Endothelial cell (in vitro differentiated cells): ENCODE data around the gene REXO5. TPM values are rescaled to one million over a fixed set of nuclear protein-coding genes. Genes with fewer than 3 reads are reported as not detected.

Source experiments
- DNase-seq: peaks from one replicate; pipeline ENCODE4 v3.0.0; 2021; ENCODE audit warnings: low spot score
- H3K27ac Mint-ChIP-seq: one replicate; pipeline ENCODE4 v1.8.0; 2021; ENCODE audit warnings: mixed read lengths, inconsistent platforms; ENCODE audit not compliant: unreplicated experiment
- H3K27me3 Mint-ChIP-seq: one replicate; pipeline ENCODE4 v1.8.0; 2021; ENCODE audit warnings: mild to moderate bottlenecking, moderate library complexity, mixed read lengths, inconsistent platforms; ENCODE audit not compliant: unreplicated experiment
- H3K36me3 Mint-ChIP-seq: one replicate; pipeline ENCODE4 v1.8.0; 2021; ENCODE audit warnings: mild to moderate bottlenecking, low read depth, mixed read lengths, inconsistent platforms; ENCODE audit not compliant: unreplicated experiment
- H3K4me1 Mint-ChIP-seq: one replicate; pipeline ENCODE4 v1.8.0; 2021; ENCODE audit warnings: mild to moderate bottlenecking, mixed read lengths, inconsistent platforms; ENCODE audit not compliant: unreplicated experiment
- H3K4me3 Mint-ChIP-seq: one replicate; pipeline ENCODE4 v1.8.0; 2021; ENCODE audit warnings: mild to moderate bottlenecking, mixed read lengths, inconsistent platforms; ENCODE audit not compliant: unreplicated experiment
- H3K9me3 Mint-ChIP-seq: one replicate; pipeline ENCODE4 v1.8.0; 2021; ENCODE audit warnings: mixed read lengths, inconsistent platforms; ENCODE audit not compliant: unreplicated experiment
- CTCF ChIP-seq: fragments of 200-600 bp; sonication (generic); IDR thresholded peaks from one replicate; pipeline ENCODE4 v1.5.0; 2021; ENCODE audit warnings: antibody characterized with exemption; ENCODE audit not compliant: unreplicated experiment
- total RNA-seq: library from RNA; stranded (reverse); fragmentation: NEBNext Ultra II Directional; extraction: Animal tissue kit (Norgen Biotek cat#: 25700); gene quantifications from one replicate; pipeline ENCODE4 v1.2.1, GENCODE V29; 2021; ENCODE audit not compliant: unreplicated experiment

Gene REXO5
- total RNA-seq, 1 donor from 2014 or later, result 2.4 TPM

- no peaks in the 10 kb centered on the region for H3K27me3 Mint-ChIP-seq
- DNase-seq, result no peak
- H3K4me1 Mint-ChIP-seq, result no peaks in the 10 kb centered on the region
- TF ChIP-seq CTCF, result no peak
- peaks cover 4% of the 10 kb centered on the region for H3K36me3 Mint-ChIP-seq
- H3K27ac Mint-ChIP-seq, result no peak overlapping the region
- no peak overlapping the region for H3K4me3 Mint-ChIP-seq
- H3K9me3 Mint-ChIP-seq, result no peaks in the 10 kb centered on the region
These were observed 12.7 kb downstream of the REXO5 start for GRCh38 chr16:20818929-20819585.

GRCh38 chr16:20821682-20822081 is 15.4 kb downstream of the REXO5 start:
- Mint-ChIP-seq H3K27ac (no peak overlapping the region), H3K4me3 (no peak overlapping the region), H3K4me1 (no peaks in the 10 kb centered on the region), H3K9me3 (no peaks in the 10 kb centered on the region), H3K36me3 (peaks cover 4% of the 10 kb centered on the region), H3K27me3 (no peaks in the 10 kb centered on the region)
- DNase-seq, result no peak
- TF ChIP-seq CTCF, result no peak

- no peak for DNase-seq
- H3K4me3 Mint-ChIP-seq, result no peak overlapping the region
- H3K9me3 Mint-ChIP-seq, result no peaks in the 10 kb centered on the region
- no peaks in the 10 kb centered on the region for H3K4me1 Mint-ChIP-seq
- peaks cover 4% of the 10 kb centered on the region for H3K36me3 Mint-ChIP-seq
- H3K27ac Mint-ChIP-seq, result no peak overlapping the region
- no peaks in the 10 kb centered on the region for H3K27me3 Mint-ChIP-seq
- no peak for TF ChIP-seq CTCF
These were observed 16.4 kb downstream of the REXO5 start for GRCh38 chr16:20822521-20823325.

- Mint-ChIP-seq H3K27me3 (no peaks in the 10 kb centered on the region), H3K9me3 (no peaks in the 10 kb centered on the region), H3K36me3 (no peaks in the 10 kb centered on the region), H3K27ac (no peak overlapping the region), H3K4me3 (no peak overlapping the region), H3K4me1 (no peaks in the 10 kb centered on the region)
- TF ChIP-seq CTCF, result no peak
- no peak for DNase-seq
These were observed 19.8 kb downstream of the REXO5 start for GRCh38 chr16:20826039-20826566.

GRCh38 chr16:20829536-20829935 is 23.2 kb downstream of the REXO5 start:
- no peaks in the 10 kb centered on the region for H3K36me3 Mint-ChIP-seq
- H3K27ac Mint-ChIP-seq, result no peak overlapping the region
- TF ChIP-seq CTCF, result no peak
- no peaks in the 10 kb centered on the region for H3K27me3 Mint-ChIP-seq
- no peaks in the 10 kb centered on the region for H3K4me1 Mint-ChIP-seq
- DNase-seq, result no peak
- H3K9me3 Mint-ChIP-seq, result no peaks in the 10 kb centered on the region
- H3K4me3 Mint-ChIP-seq, result no peak overlapping the region
